Measurements from ENCODE around the gene KCNIP4. TPM values are rescaled to one million over a fixed set of nuclear protein-coding genes. Genes with fewer than 3 reads are reported as not detected.
A peak's percentile ranks its signal among the peaks of the same experiment; 100 is the strongest.

KCNIP4 gene
- total RNA-seq, 1 donor from 2014 or later, result 0.39 TPM

- Histone ChIP-seq H3K79me2 (ENCODE audit: low read depth) (peaks cover 14% of the 10 kb centered on the region), H3K4me2 (no peak overlapping the region), H3K4me3 (no peak overlapping the region), H3K9ac (no peak overlapping the region), H3F3A (ENCODE audit: low read depth) (no peaks in the 10 kb centered on the region), H2AFZ (replicated peaks) (no peak overlapping the region), H3K9me3 (ENCODE audit: low read depth) (no peaks in the 10 kb centered on the region), H3K27ac (no peak overlapping the region), H3K36me3 (no peaks in the 10 kb centered on the region), H3K4me1 (peaks cover 5% of the 10 kb centered on the region), H3K27me3 (no peaks in the 10 kb centered on the region), H4K20me1 (ENCODE audit: low read depth) (no peaks in the 10 kb centered on the region)
- H3K27ac Mint-ChIP-seq, result no peak overlapping the region
- no peaks in the 10 kb centered on the region for H3K9me3 Mint-ChIP-seq
- DNase-seq (ENCODE audit: low spot score), result no peak
- H3K4me3 Mint-ChIP-seq, result no peak overlapping the region
- no peak for TF ChIP-seq EZH2 (IDR thresholded peaks at IDR 0.05)
- TF ChIP-seq CTCF (IDR thresholded peaks at IDR 0.05), result no peak
- TF ChIP-seq EZH2phosphoT487 (IDR thresholded peaks at IDR 0.05), result no peak
- H3K4me1 Mint-ChIP-seq, result peaks cover 21% of the 10 kb centered on the region
- H3K27me3 Mint-ChIP-seq (ENCODE audit: insufficient read depth, low read depth), result peaks cover 2% of the 10 kb centered on the region
- no peaks in the 10 kb centered on the region for H3K36me3 Mint-ChIP-seq
Observed at GRCh38 chr4:20696815-20697214, 1251.8 kb downstream of the KCNIP4 start.

- Histone ChIP-seq H3F3A (ENCODE audit: low read depth) (no peaks in the 10 kb centered on the region), H3K9ac (no peak overlapping the region), H3K27ac (no peak overlapping the region), H3K9me3 (ENCODE audit: low read depth) (no peaks in the 10 kb centered on the region), H3K36me3 (no peaks in the 10 kb centered on the region), H4K20me1 (ENCODE audit: low read depth) (no peaks in the 10 kb centered on the region), H3K4me3 (no peak overlapping the region), H3K4me1 (no peaks in the 10 kb centered on the region), H3K27me3 (no peaks in the 10 kb centered on the region), H3K4me2 (no peak overlapping the region), H2AFZ (replicated peaks) (no peak overlapping the region), H3K79me2 (ENCODE audit: low read depth) (no peaks in the 10 kb centered on the region)
- no peak for DNase-seq (ENCODE audit: low spot score)
- no peak for TF ChIP-seq EZH2 (IDR thresholded peaks at IDR 0.05)
- TF ChIP-seq CTCF (IDR thresholded peaks at IDR 0.05), result no peak
- no peak for TF ChIP-seq EZH2phosphoT487 (IDR thresholded peaks at IDR 0.05)
- Mint-ChIP-seq H3K27ac (no peak overlapping the region), H3K4me1 (peaks cover 2% of the 10 kb centered on the region), H3K9me3 (no peaks in the 10 kb centered on the region), H3K36me3 (no peaks in the 10 kb centered on the region), H3K4me3 (no peak overlapping the region), H3K27me3 (ENCODE audit: insufficient read depth, low read depth) (no peaks in the 10 kb centered on the region)
Observed at GRCh38 chr4:20687864-20688263, 1260.7 kb downstream of the KCNIP4 start.

GRCh38 chr4:20684852-20685763, 1263.5 kb downstream of the KCNIP4 start:
- Histone ChIP-seq H3K27me3 (no peaks in the 10 kb centered on the region), H3K36me3 (no peaks in the 10 kb centered on the region), H3K4me3 (no peak overlapping the region), H3K27ac (no peak overlapping the region), H4K20me1 (ENCODE audit: low read depth) (no peaks in the 10 kb centered on the region), H3K9ac (no peak overlapping the region), H3K79me2 (ENCODE audit: low read depth) (no peaks in the 10 kb centered on the region), H2AFZ (replicated peaks) (peak overlapping the region; percentile 39), H3K4me2 (no peak overlapping the region), H3F3A (ENCODE audit: low read depth) (no peaks in the 10 kb centered on the region), H3K9me3 (ENCODE audit: low read depth) (no peaks in the 10 kb centered on the region), H3K4me1 (no peaks in the 10 kb centered on the region)
- Mint-ChIP-seq H3K4me3 (no peak overlapping the region), H3K9me3 (no peaks in the 10 kb centered on the region), H3K36me3 (no peaks in the 10 kb centered on the region), H3K27me3 (ENCODE audit: insufficient read depth, low read depth) (no peaks in the 10 kb centered on the region), H3K4me1 (peaks cover 2% of the 10 kb centered on the region), H3K27ac (no peak overlapping the region)
- peak; percentile 35 for DNase-seq (ENCODE audit: low spot score)
- TF ChIP-seq CTCF (IDR thresholded peaks at IDR 0.05) (peak; percentile 83), EZH2phosphoT487 (IDR thresholded peaks at IDR 0.05) (no peak), EZH2 (IDR thresholded peaks at IDR 0.05) (no peak)
